HL-60/S4 treated with retinoic acid at 250 ng/mL for 4 days and 3 days (cell line): ENCODE measurements around the gene ESR2.
"Not testable (repeated sequence)": the region's sequence is repeated elsewhere in the genome, so short reads cannot be mapped to it uniquely, and the experiment has no call there.

Source experiments
- in situ Hi-C: fragments of 300-500 bp; cut with MboI; formaldehyde crosslinking; loops from 2 replicates; pipeline ENCODE4 v1.7.0; 2022; ENCODE audit warnings: low sequenced_read_pairs

Gene ESR2

GRCh38 chr14:64225151-64225757 lies 68.9 kb downstream of the ESR2 start:
- in situ Hi-C loops, result no loop called here

GRCh38 chr14:64221391-64222003 lies 72.7 kb downstream of the ESR2 start:
- in situ Hi-C loops, result no loop called here

GRCh38 chr14:64220466-64220865 lies 73.7 kb downstream of the ESR2 start:
- in situ Hi-C loops, result no loop called here

GRCh38 chr14:64220056-64220455 lies 74.1 kb downstream of the ESR2 start:
- in situ Hi-C loops, result no loop called here

GRCh38 chr14:64218344-64219240 lies 75.6 kb downstream of the ESR2 start:
- in situ Hi-C loops, result no loop called here

GRCh38 chr14:64217834-64218233 lies 76.3 kb downstream of the ESR2 start:
- in situ Hi-C loops, result no loop called here

GRCh38 chr14:64217308-64217707 lies 76.9 kb downstream of the ESR2 start:
- in situ Hi-C loops, result no loop called here

- in situ Hi-C loops, result no loop called here
Measured at GRCh38 chr14:64215978-64216377, 78.2 kb downstream of the ESR2 start.

- in situ Hi-C loops, result no loop called here
Measured at GRCh38 chr14:64215274-64215673, 78.9 kb downstream of the ESR2 start.

GRCh38 chr14:64213853-64214570 lies 80.2 kb downstream of the ESR2 start:
- in situ Hi-C loops, result no loop called here

- in situ Hi-C loops, result no loop called here
Measured at GRCh38 chr14:64213086-64213485, 81.1 kb downstream of the ESR2 start.

GRCh38 chr14:64212666-64213065 lies 81.5 kb downstream of the ESR2 start:
- in situ Hi-C loops, result no loop called here

GRCh38 chr14:64210912-64211311 lies 83.3 kb downstream of the ESR2 start:
- in situ Hi-C loops, result not testable (repeated sequence)

GRCh38 chr14:64210216-64210615 lies 84.0 kb downstream of the ESR2 start:
- in situ Hi-C loops, result no loop called here

GRCh38 chr14:64209444-64210131 lies 84.6 kb downstream of the ESR2 start:
- in situ Hi-C loops, result no loop called here

- in situ Hi-C loops, result no loop called here
Measured at GRCh38 chr14:64208981-64209380, 85.2 kb downstream of the ESR2 start.

GRCh38 chr14:64208261-64208660 lies 85.9 kb downstream of the ESR2 start:
- in situ Hi-C loops, result no loop called here

- in situ Hi-C loops, result no loop called here
Measured at GRCh38 chr14:64203366-64204006, 90.7 kb downstream of the ESR2 start.

GRCh38 chr14:64202716-64203115 lies 91.5 kb downstream of the ESR2 start:
- in situ Hi-C loops, result no loop called here

GRCh38 chr14:64201921-64202545 lies 92.1 kb downstream of the ESR2 start:
- in situ Hi-C loops, result no loop called here
